Heart left ventricle (tissue), 16 donors: Measurements from ENCODE around the gene EPHA1. TPM values are rescaled to one million over a fixed set of nuclear protein-coding genes. Genes with fewer than 3 reads are reported as not detected.

Experiments
- ATAC-seq, 4 donors: fragments of 200-7000 bp; cut with Tn5 transposase; one replicate each; pipeline ENCODE4 v1.9.1; 2020 to 2022; ENCODE audit warnings: moderate library complexity in 4 of 4, mild to moderate bottlenecking in 3 of 4, moderate number of reproducible peaks in 1 of 4
- DNase-seq, 5 donors: peaks; one replicate each; pipeline ENCODE4 v3.0.0-alpha.2; 2020
- H3K27ac ChIP-seq, 12 donors: fragments of 200-600 bp; sonication (generic) in 4 of 12; one replicate each; pipeline versions ENCODE4 v1.5.0 to v1.8.0; 2016 to 2022; ENCODE audit warnings: mild to moderate bottlenecking in 2 of 12
- H3K27me3 ChIP-seq, 9 donors: fragments of 200-600 bp; sonication (generic) in 2 of 9; one replicate each; pipeline versions ENCODE4 v1.5.1 to v1.8.0; 2016 to 2022; ENCODE audit warnings: mild to moderate bottlenecking in 3 of 9
- H3K36me3 ChIP-seq, 9 donors: fragments of 200-600 bp; sonication (generic) in 2 of 9; one replicate each; pipeline versions ENCODE4 v1.5.0 to v1.8.0; 2018 to 2022; ENCODE audit warnings: mild to moderate bottlenecking in 2 of 9
- H3K4me1 ChIP-seq, 12 donors: fragments of 200-600 bp; sonication (generic) in 4 of 12; one replicate each; pipeline versions ENCODE4 v1.5.0 to v1.8.0; 2016 to 2022; ENCODE audit warnings: mild to moderate bottlenecking in 3 of 12
- H3K4me3 ChIP-seq, 12 donors: fragments of 200-600 bp; sonication (generic) in 4 of 12; one replicate each; pipeline versions ENCODE4 v1.5.0 to v1.8.0; 2017 to 2022; ENCODE audit warnings: mild to moderate bottlenecking in 9 of 12, moderate library complexity in 4 of 12
- H3K9me3 ChIP-seq, 12 donors: fragments of 200-600 bp; sonication (generic) in 4 of 12; one replicate each; pipeline versions ENCODE4 v1.5.0 to v1.8.0; 2016 to 2022; ENCODE audit warnings: mild to moderate bottlenecking in 1 of 12
- CTCF ChIP-seq, 12 donors: fragments of 200-600 bp; sonication (generic) in 4 of 12; IDR thresholded peaks; one replicate each; pipeline versions ENCODE4 v1.5.0 to v1.8.0; 2018 to 2022; ENCODE audit warnings: antibody characterized with exemption in 12 of 12, mild to moderate bottlenecking in 5 of 12
- POLR2A ChIP-seq, 2 donors: fragments of 450-650 bp; IDR thresholded peaks; one replicate each; pipeline ENCODE4 v1.6.1; 2017; ENCODE audit warnings: antibody characterized with exemption in 2 of 2, mild to moderate bottlenecking in 2 of 2, moderate library complexity in 2 of 2
- WGBS, 4 donors: extraction: QIAGEN DNeasy Blood & Tissue Kit in 2 of 4; methylation state at CpG; one replicate each; pipeline versions ENCODE4 v1.1.5 to v1.1.7; 2013 to 2018; 5-methylcytosine and 5-hydroxymethylcytosine counted together
- intact Hi-C, 10 donors: fragments of 100-400 bp; cut with DNase I; formaldehyde crosslinking; loops; one replicate each; pipeline versions ENCODE4 v1.11.1 to v1.14.2; 2022
- polyA plus RNA-seq, 2 donors: library from polyadenylated mRNA; stranded (reverse); fragments of 200-250 nt; gene quantifications; one replicate each; pipeline ENCODE4 v1.2.3, GENCODE V29; 2013
- total RNA-seq, 9 donors: library from RNA; depleted of rRNA in 2 of 9; stranded (reverse); fragments of >200 nt in 2 of 9; fragmentation: NEBNext Ultra II Directional in 3 of 9; extraction: Animal tissue kit (Norgen Biotek cat#: 25700) in 3 of 9; gene quantifications; one replicate each; pipeline versions ENCODE4 v1.1.0 to v1.2.4, GENCODE V29; 2016 to 2023
- donor health status: ischemic (EF 13 %, LVEDD 7.1; RV severe dilation, severe dysfunction).
- donor health status: healthy with polysubstance abuse.
- donor health status: DM: no; HTN: yes; CAD: no.
- donor health status: DM: no; HTN: no; CAD: no.
- donor health status: ischemic (EF 25% LVEDD 6.9; RV normal size, moderate dysfunction).
- donor health status: ischemic (EF 25% LVEDD 5.7; RV mildly dilated, moderate dysfunction).
- donor health status: healthy.
- donor health status: DM: yes; HTN: yes; CAD: no.
- donor health status: ischemic (EF 35%, LVEDD 5.7; RV mildly dilated, moderate dysfunction).
- donor health status: nonischemic (EF 11% LVEDD 7.7; RV severe dilation, severe dysfunction).
- donor health status: DM: yes; HTN: yes; CAD: no.
- donor health status: PGD.
- donor health status: ischemic (EF 29% LVEDD 5.4; RV normal size, mild dysfunction).
- donor health status: nonischemic (EF 23%, LVEDD 6.1; RV moderate dilation, normal function).

The EPHA1 gene
- total and polyA plus RNA-seq, 11 donors, result 0.04 to 0.51 (median 0.27) TPM; not detected in 7

- WGBS, 4 donors, result 74 to 93% (median 88%) methylated on average over 7 to 15 of the region's 15 CpGs
- H3K4me1 ChIP-seq, result peaks cover 5 to 95% (median 59%) of the 10 kb centered on the region in 12 donors
- DNase-seq, result no peak
- peaks cover 0 to 66% (median 45%) of the 10 kb centered on the region in 9 donors for H3K36me3 ChIP-seq
- no peaks in the 10 kb centered on the region for H3K27me3 ChIP-seq
- peak overlapping the region in 2 of 12 donors; percentile 37 to 99 for H3K27ac ChIP-seq
- intact Hi-C loops, result loop anchor here in 3 of 10 donors (2.0 to 10.0 kb wide), 3 partner anchors 17 to 515 kb away; partner anchors contain the start of genes CASP2 (in 2 of the 3), TMEM139 (in 2 of the 3) and TCAF1 (in 1 of the 3)
- H3K4me3 ChIP-seq, result no peak overlapping the region
- ATAC-seq, result no peak
- TF ChIP-seq CTCF (IDR thresholded peaks at IDR 0.05) (no peak), POLR2A (IDR thresholded peaks at IDR 0.05) (no peak)
- no peaks in the 10 kb centered on the region for H3K9me3 ChIP-seq
Observed at GRCh38 chr7:143389316-143390103, 19.1 kb downstream of the EPHA1 start.

GRCh38 chr7:143388491-143389101, 20.1 kb downstream of the EPHA1 start:
- Histone ChIP-seq H3K4me3 (no peak overlapping the region), H3K4me1 (peaks cover 8 to 97% (median 67%) of the 10 kb centered on the region in 12 donors), H3K27ac (peak overlapping the region in 2 of 12 donors; percentile 13 to 99), H3K36me3 (peaks cover 0 to 69% (median 46%) of the 10 kb centered on the region in 9 donors), H3K27me3 (no peaks in the 10 kb centered on the region), H3K9me3 (no peaks in the 10 kb centered on the region)
- intact Hi-C loops, result loop anchor here in 2 of 10 donors (10.0 kb wide), 2 partner anchors 104 to 516 kb away; partner anchors contain the start of genes CASP2 (in 2 of the 2), TMEM139 (in 2 of the 2) and TCAF1 (in 1 of the 2)
- DNase-seq (no peak), ATAC-seq (no peak)
- TF ChIP-seq CTCF (IDR thresholded peaks at IDR 0.05), result no peak
- TF ChIP-seq POLR2A (IDR thresholded peaks at IDR 0.05), result no peak
- WGBS, 4 donors, result 90 to 93% (median 91%) methylated on average over 21 to 28 of the region's 28 CpGs

GRCh38 chr7:143388051-143388450, 20.6 kb downstream of the EPHA1 start:
- H3K36me3 ChIP-seq, result peaks cover 0 to 73% (median 46%) of the 10 kb centered on the region in 9 donors
- TF ChIP-seq POLR2A (IDR thresholded peaks at IDR 0.05) (no peak), CTCF (IDR thresholded peaks at IDR 0.05) (no peak)
- no peaks in the 10 kb centered on the region for H3K27me3 ChIP-seq
- WGBS, 4 donors, result 76 to 89% (median 82%) methylated on average over 8 to 10 of the region's 10 CpGs
- H3K27ac ChIP-seq, result peak overlapping the region in 1 of 12 donors; percentile 99
- no peaks in the 10 kb centered on the region for H3K9me3 ChIP-seq
- no peak overlapping the region for H3K4me3 ChIP-seq
- ATAC-seq (no peak), DNase-seq (no peak)
- H3K4me1 ChIP-seq, result peaks cover 10 to 97% (median 67%) of the 10 kb centered on the region in 12 donors
- intact Hi-C loops, result loop anchor here in 2 of 10 donors (10.0 kb wide), 2 partner anchors 103 to 517 kb away; partner anchors contain the start of genes CASP2 (in 2 of the 2), TMEM139 (in 2 of the 2) and TCAF1 (in 1 of the 2)
